K562 (cell line): ENCODE measurements around the gene RAI1. TPM values are rescaled to one million over a fixed set of nuclear protein-coding genes. Genes with fewer than 3 reads are reported as not detected.
A peak's percentile ranks its signal among the peaks of the same experiment; 100 is the strongest.

Experiments
- ARID1B ChIP-seq: fragments of 450-650 bp; IDR thresholded peaks from 2 replicates; pipeline ENCODE4 v1.6.1; 2016; ENCODE audit warnings: antibody characterized with exemption, mild to moderate bottlenecking, inconsistent platforms
- BCL6 ChIP-seq: fragments of 250-450 bp; sonication (Bioruptor Pico); IDR thresholded peaks from 2 replicates; pipeline ENCODE4 v1.4.0; 2020
- BHLHE40 ChIP-seq: IDR thresholded peaks from 2 replicates; pipeline ENCODE4 v1.6.1; 2011; ENCODE audit warnings: low read length, improper control_type of control experiment
- CBX5 ChIP-seq: IDR thresholded peaks from 2 replicates; pipeline ENCODE4 v1.6.1; 2014; ENCODE audit warnings: low read depth, borderline replicate concordance
- DDX20 ChIP-seq: fragments of 450-650 bp; IDR thresholded peaks from 2 replicates; pipeline ENCODE4 v1.6.1; 2016; ENCODE audit warnings: missing genetic modification characterization, low read depth, mild to moderate bottlenecking, missing compliant biosample characterization, moderate library complexity
- FOXJ3 ChIP-seq: sonication (generic); formaldehyde crosslinking; IDR thresholded peaks from 2 replicates; pipeline ENCODE4 v1.4.0; 2020; ENCODE audit warnings: mild to moderate bottlenecking, missing genetic modification reagents
- FOXP1 ChIP-seq: sonication (generic); formaldehyde crosslinking; IDR thresholded peaks from 2 replicates; pipeline ENCODE4 v1.8.0; 2022; ENCODE audit warnings: mild to moderate bottlenecking, missing genetic modification reagents
- GABPA ChIP-seq: fragments of 200-800 bp; sonication (Bioruptor generic); conservative IDR thresholded peaks from 2 replicates; pipeline ENCODE4 v1.6.1; 2016; ENCODE audit warnings: low read depth, missing genetic modification characterization, missing compliant biosample characterization
- GABPB1 ChIP-seq: sonication (generic); formaldehyde crosslinking; IDR thresholded peaks from 2 replicates; pipeline ENCODE4 v1.8.0; 2022; ENCODE audit warnings: mild to moderate bottlenecking, missing genetic modification reagents
- HDAC1 ChIP-seq, 2 experiments: fragments of 450-650 bp; IDR thresholded peaks; 2 replicates each; pipeline ENCODE4 v1.6.1; 2016 to 2017; ENCODE audit warnings: inconsistent platforms in 1 of 2, mild to moderate bottlenecking in 1 of 2, moderate library complexity in 1 of 2
- HDGF ChIP-seq: fragments of 450-650 bp; IDR thresholded peaks from 2 replicates; pipeline ENCODE4 v1.6.1; 2016
- KLF10 ChIP-seq: fragments of 250-450 bp; sonication (Bioruptor Pico); IDR thresholded peaks from 2 replicates; pipeline ENCODE4 v1.6.1; 2021; ENCODE audit warnings: matching md5 sums
- MAZ ChIP-seq, 2 experiments: fragments of 450-650 bp in 1 of 2; sonication (generic) in 1 of 2; formaldehyde crosslinking; IDR thresholded peaks in 1 of 2; conservative IDR thresholded peaks in 1 of 2; 2 replicates each; pipeline versions ENCODE4 v1.4.0 to v1.5.0; 2020; ENCODE audit warnings: mild to moderate bottlenecking in 1 of 2, missing genetic modification reagents in 1 of 2
- NBN ChIP-seq: fragments of 450-650 bp; IDR thresholded peaks from 2 replicates; pipeline ENCODE4 v1.6.1; 2016; ENCODE audit warnings: low read depth, mild to moderate bottlenecking
- NCOR1 ChIP-seq: fragments of 450-650 bp; IDR thresholded peaks from 2 replicates; pipeline ENCODE4 v1.6.1; 2016; ENCODE audit warnings: mild to moderate bottlenecking, moderate library complexity
- SAFB ChIP-seq: fragments of 200-400 bp; formaldehyde crosslinking; IDR thresholded peaks from 2 replicates; pipeline ENCODE4 v1.6.1; 2017; ENCODE audit warnings: low read depth, low read length, borderline replicate concordance
- SP2 ChIP-seq: IDR thresholded peaks from 2 replicates; pipeline ENCODE4 v1.6.1; 2011; ENCODE audit warnings: mild to moderate bottlenecking, low read depth, low read length, moderate library complexity; ENCODE audit not compliant: poor library complexity, severe bottlenecking; ENCODE audit errors: extremely low read depth
- USF2 ChIP-seq: sonication (generic); formaldehyde crosslinking; IDR thresholded peaks from 2 replicates; pipeline ENCODE4 v1.5.0; 2020; ENCODE audit warnings: missing genetic modification reagents
- ZNF280A ChIP-seq: fragments of 450-650 bp; IDR thresholded peaks from 2 replicates; pipeline ENCODE4 v1.6.1; 2018; ENCODE audit warnings: mild to moderate bottlenecking, low read depth; ENCODE audit not compliant: partially characterized antibody
- ZNF740 ChIP-seq, 3 experiments: fragments of 200-800 bp in 1 of 3; sonication (Bioruptor generic) in 1 of 3; sonication (generic) in 1 of 3; formaldehyde crosslinking in 1 of 3; IDR thresholded peaks; 2 replicates each; pipeline versions ENCODE4 v1.6.1 to v1.8.0; 2016 to 2022; ENCODE audit warnings: mild to moderate bottlenecking in 2 of 3, missing compliant biosample characterization in 2 of 3, missing genetic modification characterization in 2 of 3, missing genetic modification reagents in 1 of 3
- polyA plus RNA-seq, 8 experiments: library from polyadenylated mRNA; depleted of rRNA in 4 of 8; stranded (reverse) in 5 of 8; unstranded in 3 of 8; fragments of >200 nt; fragmentation: Nextera tagmentation in 2 of 8; fragmentation: Illumina TruSeq in 1 of 8; extraction: Ambion mirVana in 2 of 8; extraction: Trizol in 1 of 8; gene quantifications; 2 replicates each; pipeline versions ENCODE4 v1.2.1 to v1.2.3, GENCODE V29; 2011 to 2014; ENCODE audit warnings: inconsistent platforms in 1 of 8, missing spikeins in 1 of 8
- total RNA-seq, 7 experiments: library from RNA; depleted of rRNA in 6 of 7; stranded (reverse); fragments of >200 nt in 6 of 7; fragmentation: Illumina TruSeq in 2 of 7; extraction: Trizol in 2 of 7; gene quantifications; 2 replicates each; pipeline versions ENCODE4 v1.2.1 to v1.2.3, GENCODE V29; 2011 to 2021; ENCODE audit warnings: low replicate concordance in 1 of 7

The RAI1 gene
- total and polyA plus RNA-seq, 9 of the 15 experiments (the other 6 are each of a cell fraction or from before 2014, with no cell fraction given): 0.68 to 19.9 (median 5.5) TPM

- TF ChIP-seq SAFB (0 out of 2 replicates have a peak, but pooled peaks have one; percentile 68), CBX5 (no peak), MAZ (CRISPR knock-in tag; conservative IDR thresholded peaks at IDR 0.05 in 1 of 2, IDR thresholded peaks at IDR 0.05 in 1 of 2) (peak in 1 of 2 experiments; percentile 68; a peak in 2 of 4 replicates), NCOR1 (no peak), ARID1B (no peak), DDX20 (tag) (no peak), USF2 (no peak), NBN (no peak), FOXJ3 (CRISPR knock-in tag) (no peak), KLF10 (CRISPR knock-in tag) (no peak), GABPA (peak; percentile 85), FOXP1 (CRISPR knock-in tag) (no peak), ZNF740 (CRISPR knock-in tag; IDR thresholded peaks at IDR 0.05) (no peak), ZNF740 (tag; IDR thresholded peaks at IDR 0.05) (0 out of 4 replicates have a peak, but pooled peaks of 1 of the 2 experiments have one; percentile 12), HDGF (no peak), BHLHE40 (no peak), GABPB1 (CRISPR knock-in tag) (peak; percentile 67), BCL6 (CRISPR knock-in tag) (no peak), SP2 (no peak), HDAC1 (IDR thresholded peaks at IDR 0.05) (no peak), ZNF280A (no peak)
Measured at GRCh38 chr17:17681187-17681743, at the start of gene RAI1 (continued).
